ENCODE data around the gene EPHA8.

EPHA8 gene

DNA sequence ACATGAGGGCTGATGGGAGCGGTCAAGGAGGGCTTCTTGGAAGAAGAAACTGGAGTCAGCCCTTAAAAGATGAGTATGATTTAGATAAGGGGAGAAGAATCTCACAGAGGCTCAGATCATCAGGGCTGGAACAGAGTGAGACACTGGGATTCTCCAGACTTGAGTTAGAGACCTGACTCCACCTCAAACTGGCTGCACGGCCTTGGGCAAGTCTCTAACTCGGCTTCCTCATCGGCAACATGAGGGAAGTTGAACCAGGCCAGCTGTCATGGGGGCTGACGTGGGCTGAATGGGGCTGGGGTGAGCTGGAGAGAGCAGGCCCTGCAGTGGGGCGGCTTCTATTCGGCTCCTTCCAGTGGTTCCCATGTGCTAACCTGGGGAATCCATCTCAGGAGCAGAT, 82.6 kb downstream of the EPHA8 start:
- no peak overlapping the region for H3K4me3 ChIP-seq (ENCODE audit: low read depth, low read length)
- DNase-seq (ENCODE audit: low read depth) = no peak
- TF ChIP-seq CTCF (IDR thresholded peaks at IDR 0.05; ENCODE audit: low read depth, low read length, missing control alignments) = no peak

GRCh38 chr1:22646384-22646783, 83.1 kb downstream of the EPHA8 start:
- DNase-seq (ENCODE audit: low read depth) = no peak
- no peak for TF ChIP-seq CTCF (IDR thresholded peaks at IDR 0.05; ENCODE audit: low read depth, low read length, missing control alignments)
- H3K4me3 ChIP-seq (ENCODE audit: low read depth, low read length) = no peak overlapping the region

DNA sequence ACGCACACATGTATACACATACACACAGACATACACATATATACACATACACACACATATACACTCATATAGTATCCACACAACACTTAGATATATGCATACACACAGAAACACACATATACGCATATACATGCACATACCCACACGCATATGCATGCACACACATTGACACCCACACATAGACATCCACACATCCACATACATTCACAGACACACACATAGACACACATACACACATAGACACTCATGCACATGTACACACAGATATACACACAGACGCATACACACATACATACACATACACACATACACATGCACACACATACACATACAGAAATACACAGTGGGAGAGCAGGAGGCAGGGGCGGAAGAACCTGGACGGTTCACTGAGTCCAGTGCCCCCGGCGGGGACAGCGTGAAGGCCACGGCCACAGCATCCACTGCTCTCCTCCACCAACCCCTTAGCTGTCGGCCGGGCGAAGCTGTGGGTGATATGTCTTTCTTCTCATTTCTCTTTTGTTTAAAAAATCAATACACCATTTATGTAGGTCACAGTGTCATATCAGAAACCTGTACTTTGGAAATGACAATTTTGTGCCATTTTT, 86.9 kb downstream of the EPHA8 start:
- TF ChIP-seq CTCF (IDR thresholded peaks at IDR 0.05; ENCODE audit: low read depth, low read length, missing control alignments) = no peak
- no peak overlapping the region for H3K4me3 ChIP-seq (ENCODE audit: low read depth, low read length)
- DNase-seq (ENCODE audit: low read depth) = no peak

GRCh38 chr1:22651941-22652856, 88.9 kb downstream of the EPHA8 start:
- no peak for TF ChIP-seq CTCF (IDR thresholded peaks at IDR 0.05; ENCODE audit: low read depth, low read length, missing control alignments)
- no peak overlapping the region for H3K4me3 ChIP-seq (ENCODE audit: low read depth, low read length)
- no peak for DNase-seq (ENCODE audit: low read depth)

DNA sequence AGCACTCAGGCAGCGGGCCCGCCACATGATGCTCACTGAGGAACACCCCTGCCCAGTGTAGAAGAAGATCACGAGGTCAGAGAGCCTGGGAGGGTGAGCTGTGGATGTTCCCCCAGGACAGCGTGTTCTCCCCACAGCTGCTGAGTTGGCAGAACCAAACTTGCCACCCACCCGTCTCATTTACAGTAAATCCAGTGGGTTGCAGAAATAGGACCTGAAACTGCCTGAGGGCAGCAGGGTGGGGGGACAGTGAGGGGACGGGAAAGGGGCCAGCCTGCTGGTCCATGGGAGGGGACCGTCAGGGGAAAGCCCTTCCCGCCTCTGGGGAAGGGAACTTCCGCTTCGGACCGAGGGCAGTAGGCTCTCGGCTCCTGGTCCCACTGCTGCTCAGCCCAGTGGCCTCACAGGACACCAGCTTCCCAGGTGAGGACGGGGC, 89.6 kb downstream of the EPHA8 start, which contains the start of gene C1QB:
Gene C1QB (plus strand): TSS at position 356 of the 436 bp plus-strand sequence. CDS start 6,227 bp downstream, outside the sequence.
- no peak for TF ChIP-seq CTCF (IDR thresholded peaks at IDR 0.05; ENCODE audit: low read depth, low read length, missing control alignments)

More for the DNA sequence above, 89.6 kb downstream of the EPHA8 start, which contains the start of gene C1QB:
- no peak within 1 kb of the TSS for H3K4me3 ChIP-seq (ENCODE audit: low read depth, low read length)
- DNase-seq (ENCODE audit: low read depth) = no peak
